ENCODE measurements around the gene GAB2.

Gene GAB2

GRCh38 chr11:78253797-78254196, 163.8 kb downstream of the GAB2 start:
- peak; percentile 45 for DNase-seq (ENCODE audit: low read depth)
- no peak overlapping the region for H3K4me3 ChIP-seq (ENCODE audit: control insufficient read depth, low read depth, low read length)
- no peak for TF ChIP-seq CTCF (conservative IDR thresholded peaks at IDR 0.05; ENCODE audit: control insufficient read depth, insufficient read depth, low read depth, low read length)

GRCh38 chr11:78251083-78251775, 166.4 kb downstream of the GAB2 start:
- peak; percentile 42 for DNase-seq (ENCODE audit: low read depth)
- H3K4me3 ChIP-seq (ENCODE audit: control insufficient read depth, low read depth, low read length): no peak overlapping the region
- no peak for TF ChIP-seq CTCF (conservative IDR thresholded peaks at IDR 0.05; ENCODE audit: control insufficient read depth, insufficient read depth, low read depth, low read length)

GRCh38 chr11:78250099-78250498, 167.5 kb downstream of the GAB2 start:
- no peak for DNase-seq (ENCODE audit: low read depth)
- no peak overlapping the region for H3K4me3 ChIP-seq (ENCODE audit: control insufficient read depth, low read depth, low read length)
- no peak for TF ChIP-seq CTCF (conservative IDR thresholded peaks at IDR 0.05; ENCODE audit: control insufficient read depth, insufficient read depth, low read depth, low read length)

- H3K4me3 ChIP-seq (ENCODE audit: control insufficient read depth, low read depth, low read length): no peak overlapping the region
- no peak for TF ChIP-seq CTCF (conservative IDR thresholded peaks at IDR 0.05; ENCODE audit: control insufficient read depth, insufficient read depth, low read depth, low read length)
- peak; percentile 22 for DNase-seq (ENCODE audit: low read depth)
These were observed 168.7 kb downstream of the GAB2 start for GRCh38 chr11:78248903-78249302.

- no peak overlapping the region for H3K4me3 ChIP-seq (ENCODE audit: control insufficient read depth, low read depth, low read length)
- peak; percentile 46 for DNase-seq (ENCODE audit: low read depth)
- no peak for TF ChIP-seq CTCF (conservative IDR thresholded peaks at IDR 0.05; ENCODE audit: control insufficient read depth, insufficient read depth, low read depth, low read length)
These were observed 169.4 kb downstream of the GAB2 start for GRCh38 chr11:78248191-78248590.

- DNase-seq (ENCODE audit: low read depth): peak; percentile 34
- no peak for TF ChIP-seq CTCF (conservative IDR thresholded peaks at IDR 0.05; ENCODE audit: control insufficient read depth, insufficient read depth, low read depth, low read length)
- H3K4me3 ChIP-seq (ENCODE audit: control insufficient read depth, low read depth, low read length): no peak overlapping the region
These were observed 172.9 kb downstream of the GAB2 start for GRCh38 chr11:78244546-78245255.
